ENCODE results near the gene AXIN1.

Gene AXIN1

DNA sequence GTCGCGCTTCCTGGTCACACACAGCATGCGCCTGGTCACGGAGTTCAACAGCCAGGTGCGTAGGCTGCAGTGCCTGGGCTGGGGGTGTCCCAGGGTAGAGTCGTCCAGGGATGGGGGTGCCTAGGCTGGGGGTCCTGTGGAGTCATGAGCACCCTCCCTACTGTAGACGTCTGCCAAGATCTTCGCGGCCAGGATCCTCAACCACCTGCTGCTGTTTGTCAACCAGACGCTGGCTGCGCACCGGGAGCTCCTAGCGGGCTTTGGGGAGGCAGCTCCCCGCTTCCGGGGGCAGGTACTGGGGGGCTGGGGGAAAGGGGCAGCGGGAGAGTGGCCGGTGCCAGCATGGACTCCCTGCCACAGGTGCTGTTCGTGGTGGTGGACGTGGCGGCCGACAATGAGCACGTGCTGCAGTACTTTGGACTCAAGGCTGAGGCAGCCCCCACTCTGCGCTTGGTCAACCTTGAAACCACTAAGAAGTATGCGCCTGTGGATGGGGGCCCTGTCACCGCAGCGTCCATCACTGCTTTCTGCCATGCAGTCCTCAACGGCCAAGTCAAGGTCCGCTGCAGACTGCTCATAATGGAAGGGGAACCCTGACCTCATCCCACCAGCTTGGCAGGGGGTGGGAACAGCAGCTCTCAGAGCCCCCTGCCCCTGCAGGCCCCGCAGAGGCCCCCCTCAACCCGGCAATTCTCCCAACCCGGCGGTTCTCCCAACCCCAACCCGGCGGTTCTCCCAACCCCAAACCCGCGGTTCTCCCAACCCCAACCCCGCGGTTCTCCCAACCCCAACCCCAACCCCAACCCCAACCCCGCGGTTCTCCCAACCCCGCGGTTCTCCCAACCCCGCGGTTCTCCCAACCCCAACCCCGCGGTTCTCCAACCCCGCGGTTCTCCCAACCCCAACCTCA lies 67.1 kb downstream of the AXIN1 start:
- H3K27me3 ChIP-seq (ENCODE audit: insufficient read depth, low read length): peaks cover 15% of the 10 kb centered on the region
- H3K4me1 ChIP-seq (ENCODE audit: insufficient read depth, low read length): no peaks in the 10 kb centered on the region
- no peak overlapping the region for H3K27ac ChIP-seq (ENCODE audit: low read length)
- peaks cover 32% of the 10 kb centered on the region for H3K36me3 ChIP-seq (ENCODE audit: insufficient read depth, low read depth, low read length)
- H3K9ac ChIP-seq (ENCODE audit: low read depth, low read length): no peak overlapping the region
- H3K4me3 ChIP-seq (ENCODE audit: low read length): no peak overlapping the region
- no peaks in the 10 kb centered on the region for H3K9me3 ChIP-seq (ENCODE audit: insufficient read depth, low read depth, low read length)

DNA sequence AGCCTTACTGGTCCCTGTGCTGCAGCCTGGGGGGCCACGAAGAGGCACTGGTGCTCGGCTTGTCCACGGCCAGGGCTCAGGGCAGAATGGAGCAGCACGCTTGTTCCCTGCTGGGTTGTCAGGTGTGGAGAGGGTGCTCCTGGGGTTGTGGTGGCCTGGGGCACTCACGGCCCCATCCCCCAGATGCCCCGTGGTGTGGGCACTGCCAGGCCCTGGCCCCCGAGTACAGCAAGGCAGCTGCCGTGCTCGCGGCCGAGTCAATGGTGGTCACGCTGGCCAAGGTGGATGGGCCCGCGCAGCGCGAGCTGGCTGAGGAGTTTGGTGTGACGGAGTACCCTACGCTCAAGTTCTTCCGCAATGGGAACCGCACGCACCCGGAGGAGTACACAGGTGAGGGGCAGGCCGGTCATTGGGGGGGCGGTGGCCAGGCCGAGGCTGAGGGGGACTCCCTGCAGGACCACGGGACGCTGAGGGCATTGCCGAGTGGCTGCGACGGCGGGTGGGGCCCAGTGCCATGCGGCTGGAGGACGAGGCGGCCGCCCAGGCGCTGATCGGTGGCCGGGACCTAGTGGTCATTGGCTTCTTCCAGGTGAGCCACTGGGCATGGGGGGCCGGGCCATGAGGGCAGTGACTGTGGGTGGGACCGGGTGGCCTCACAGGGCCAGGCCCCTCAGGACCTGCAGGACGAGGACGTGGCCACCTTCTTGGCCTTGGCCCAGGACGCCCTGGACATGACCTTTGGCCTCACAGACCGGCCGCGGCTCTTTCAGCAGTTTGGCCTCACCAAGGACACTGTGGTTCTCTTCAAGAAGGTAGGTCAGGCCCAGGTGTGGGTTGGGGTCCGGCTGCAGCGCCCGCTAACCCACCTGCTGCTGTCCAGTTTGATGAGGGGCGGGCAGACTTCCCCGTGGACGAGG lies 68.1 kb downstream of the AXIN1 start:
- Histone ChIP-seq H3K9me3 (ENCODE audit: insufficient read depth, low read depth, low read length) (no peaks in the 10 kb centered on the region), H3K27me3 (ENCODE audit: insufficient read depth, low read length) (peaks cover 23% of the 10 kb centered on the region), H3K4me3 (ENCODE audit: low read length) (no peak overlapping the region), H3K27ac (ENCODE audit: low read length) (no peak overlapping the region), H3K4me1 (ENCODE audit: insufficient read depth, low read length) (no peaks in the 10 kb centered on the region), H3K36me3 (ENCODE audit: insufficient read depth, low read depth, low read length) (peaks cover 28% of the 10 kb centered on the region), H3K9ac (ENCODE audit: low read depth, low read length) (no peak overlapping the region)

DNA sequence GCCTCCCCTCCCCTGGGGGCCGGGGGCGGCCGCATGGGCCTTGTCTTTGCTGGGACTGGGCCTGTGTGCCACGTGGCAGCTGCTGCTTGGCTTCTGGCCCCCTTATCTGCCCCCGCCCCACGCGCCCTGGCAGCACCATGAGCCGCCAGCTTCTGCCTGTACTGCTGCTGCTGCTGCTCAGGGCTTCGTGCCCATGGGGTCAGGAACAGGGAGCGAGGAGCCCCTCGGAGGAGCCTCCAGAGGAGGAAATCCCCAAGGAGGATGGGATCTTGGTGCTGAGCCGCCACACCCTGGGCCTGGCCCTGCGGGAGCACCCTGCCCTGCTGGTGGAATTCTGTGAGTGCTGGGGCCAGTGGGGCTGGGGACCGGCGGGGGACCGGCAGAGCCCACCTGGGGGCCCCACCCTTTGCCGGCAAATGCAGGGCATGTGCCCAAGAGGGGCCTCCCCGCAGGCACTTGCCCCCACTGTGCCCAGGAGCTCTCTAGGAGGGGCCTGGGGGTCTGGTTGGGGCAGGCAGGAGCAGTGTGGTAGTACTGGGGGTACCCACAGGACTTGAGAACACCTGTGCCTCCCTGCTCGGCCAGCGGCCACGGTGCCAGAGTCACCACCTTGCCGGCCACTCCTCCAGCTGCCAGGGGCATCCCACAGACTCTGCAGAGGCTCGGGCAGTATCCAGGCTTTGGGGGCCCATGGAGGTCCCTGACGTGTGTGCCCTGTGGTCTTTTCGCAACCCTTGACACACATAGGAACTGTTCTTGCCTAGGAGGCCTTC lies 69.3 kb downstream of the AXIN1 start, which contains the start of gene PDIA2:
Gene PDIA2 (plus strand): TSS at position 132 of the 773 bp plus-strand sequence. CDS start 6 bp downstream, at position 138.
- peaks cover 19% of the 10 kb centered on the region for H3K36me3 ChIP-seq (ENCODE audit: insufficient read depth, low read depth, low read length)
- H3K9me3 ChIP-seq (ENCODE audit: insufficient read depth, low read depth, low read length): no peaks in the 10 kb centered on the region
- no peak within 1 kb of the TSS for H3K4me3 ChIP-seq (ENCODE audit: low read length)
- H3K9ac ChIP-seq (ENCODE audit: low read depth, low read length): no peak within 1 kb of the TSS
- H3K27ac ChIP-seq (ENCODE audit: low read length): no peak within 1 kb of the TSS
- peaks cover 35% of the 10 kb centered on the region for H3K27me3 ChIP-seq (ENCODE audit: insufficient read depth, low read length)
- no peaks in the 10 kb centered on the region for H3K4me1 ChIP-seq (ENCODE audit: insufficient read depth, low read length)

DNA sequence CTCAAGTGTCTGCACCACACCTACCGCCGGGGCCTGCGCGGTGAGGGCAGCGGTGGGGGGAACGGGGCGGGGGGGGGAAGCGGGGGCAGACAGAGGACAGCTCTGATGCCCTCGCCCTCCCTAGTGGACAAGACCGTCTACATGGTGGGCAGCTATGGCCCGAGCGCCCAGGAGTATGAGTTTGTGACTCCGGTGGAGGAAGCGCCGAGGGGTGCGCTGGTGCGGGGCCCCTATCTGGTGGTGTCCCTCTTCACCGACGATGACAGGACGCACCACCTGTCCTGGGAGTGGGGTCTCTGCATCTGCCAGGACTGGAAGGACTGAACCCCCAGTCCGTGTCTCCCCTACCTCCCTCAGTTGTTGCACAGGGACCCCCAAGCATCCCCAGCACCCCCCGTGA lies 70.0 kb downstream of the AXIN1 start:
- Histone ChIP-seq H3K9ac (ENCODE audit: low read depth, low read length) (no peak overlapping the region), H3K27me3 (ENCODE audit: insufficient read depth, low read length) (peaks cover 36% of the 10 kb centered on the region), H3K9me3 (ENCODE audit: insufficient read depth, low read depth, low read length) (no peaks in the 10 kb centered on the region), H3K4me1 (ENCODE audit: insufficient read depth, low read length) (no peaks in the 10 kb centered on the region), H3K27ac (ENCODE audit: low read length) (no peak overlapping the region), H3K36me3 (ENCODE audit: insufficient read depth, low read depth, low read length) (peaks cover 11% of the 10 kb centered on the region), H3K4me3 (ENCODE audit: low read length) (no peak overlapping the region)

DNA sequence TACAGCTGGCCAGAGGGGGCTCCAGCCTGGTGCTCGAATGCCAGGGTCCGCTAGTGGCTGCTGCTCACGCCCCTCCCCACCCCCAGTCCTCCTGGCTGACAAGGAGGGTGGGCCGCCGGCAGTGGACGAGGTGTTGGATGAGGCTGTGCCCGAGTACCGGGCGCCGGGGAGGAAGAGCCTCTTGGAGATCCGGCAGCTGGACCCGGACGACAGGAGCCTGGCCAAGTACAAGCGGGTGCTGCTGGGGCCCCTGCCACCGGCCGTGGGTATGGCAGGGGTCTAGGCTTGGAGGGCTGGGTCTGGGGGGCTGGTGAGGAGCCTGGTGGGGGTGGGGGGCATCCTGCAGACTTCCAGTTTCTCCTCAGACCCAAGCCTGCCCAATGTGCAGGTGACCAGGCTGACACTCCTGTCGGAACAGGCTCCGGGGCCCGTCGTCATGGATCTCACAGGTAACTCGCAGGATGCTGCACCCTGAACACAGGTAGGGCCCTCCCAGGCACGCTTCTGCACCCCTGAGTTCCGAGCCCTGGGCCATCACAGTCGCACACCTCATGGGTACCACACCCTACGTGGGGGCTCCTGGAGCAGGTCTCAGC lies 70.8 kb downstream of the AXIN1 start:
- Histone ChIP-seq H3K4me3 (ENCODE audit: low read length) (no peak overlapping the region), H3K27me3 (ENCODE audit: insufficient read depth, low read length) (peaks cover 43% of the 10 kb centered on the region), H3K27ac (ENCODE audit: low read length) (no peak overlapping the region), H3K4me1 (ENCODE audit: insufficient read depth, low read length) (no peaks in the 10 kb centered on the region), H3K9me3 (ENCODE audit: insufficient read depth, low read depth, low read length) (no peaks in the 10 kb centered on the region), H3K9ac (ENCODE audit: low read depth, low read length) (no peak overlapping the region), H3K36me3 (ENCODE audit: insufficient read depth, low read depth, low read length) (0 out of 2 replicates have a peak, but pooled peaks cover 5% of the 10 kb centered on the region)

DNA sequence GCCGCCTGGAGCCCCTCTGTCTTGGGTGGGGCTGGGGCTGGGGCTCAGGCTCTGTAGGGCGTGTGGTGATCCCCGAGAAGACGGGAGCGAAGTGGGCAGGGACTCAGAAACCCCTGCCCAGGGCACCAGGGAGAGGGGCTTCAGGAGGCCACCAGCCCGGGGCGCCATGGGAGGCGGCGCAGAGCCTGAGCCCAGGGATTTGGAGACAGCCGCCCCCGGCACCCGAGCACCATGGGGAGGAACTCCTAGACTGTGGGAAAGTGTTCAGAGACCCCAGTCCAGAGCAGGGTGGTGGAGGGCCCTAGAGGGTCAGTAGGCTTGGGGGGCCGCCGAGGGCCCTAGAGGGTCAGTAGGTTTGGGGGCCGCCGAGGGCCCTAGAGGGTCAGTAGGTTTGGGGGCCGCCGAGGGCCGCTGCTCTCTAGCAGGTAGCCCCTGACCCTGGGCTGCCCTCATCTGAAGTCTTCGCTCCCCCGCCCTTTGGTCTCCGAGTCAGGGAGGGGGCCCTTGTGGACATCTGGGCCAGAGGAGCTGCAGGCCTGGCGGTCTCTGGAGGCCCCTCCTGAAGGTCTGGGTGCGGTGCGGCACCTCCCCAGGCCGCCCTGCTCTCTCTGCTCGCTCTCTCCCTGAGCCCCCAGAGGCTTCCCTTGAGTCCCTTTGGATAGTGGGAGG lies 71.4 kb downstream of the AXIN1 start:
- H3K4me1 ChIP-seq (ENCODE audit: insufficient read depth, low read length): no peaks in the 10 kb centered on the region
- peaks cover 49% of the 10 kb centered on the region for H3K27me3 ChIP-seq (ENCODE audit: insufficient read depth, low read length)
- no peaks in the 10 kb centered on the region for H3K9me3 ChIP-seq (ENCODE audit: insufficient read depth, low read depth, low read length)
- no peaks in the 10 kb centered on the region for H3K36me3 ChIP-seq (ENCODE audit: insufficient read depth, low read depth, low read length)
- H3K9ac ChIP-seq (ENCODE audit: low read depth, low read length): no peak overlapping the region
- H3K4me3 ChIP-seq (ENCODE audit: low read length): peak overlapping the region; percentile 45; the same call in 1 of the 2 replicates
- no peak overlapping the region for H3K27ac ChIP-seq (ENCODE audit: low read length)

DNA sequence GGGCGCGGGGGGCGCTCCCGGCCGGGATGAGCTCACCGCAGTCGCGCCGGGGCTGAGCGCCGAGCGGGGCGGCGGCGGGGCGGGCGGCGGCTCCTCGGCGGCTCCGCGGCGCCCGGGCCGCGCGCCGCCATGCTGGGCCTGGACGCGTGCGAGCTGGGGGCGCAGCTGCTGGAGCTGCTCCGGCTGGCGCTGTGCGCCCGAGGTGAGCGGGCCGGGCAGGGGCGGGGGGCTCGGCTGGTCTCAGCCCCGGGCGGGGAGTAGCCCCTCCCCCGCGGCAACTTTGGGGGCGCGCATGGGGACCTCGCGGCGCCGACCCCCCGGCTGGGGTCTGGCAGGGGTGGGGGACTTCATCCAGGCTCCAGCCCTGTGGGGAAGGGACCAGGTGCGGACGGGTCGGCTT lies 72.0 kb downstream of the AXIN1 start, which contains the start of gene ARHGDIG:
Gene ARHGDIG (plus strand): TSS at position 40 of the 400 bp plus-strand sequence. CDS start 90 bp downstream, at position 130.
- H3K27ac ChIP-seq (ENCODE audit: low read length): no peak within 1 kb of the TSS
- peaks cover 52% of the 10 kb centered on the region for H3K27me3 ChIP-seq (ENCODE audit: insufficient read depth, low read length)
- no peak within 1 kb of the TSS for H3K9ac ChIP-seq (ENCODE audit: low read depth, low read length)
- H3K9me3 ChIP-seq (ENCODE audit: insufficient read depth, low read depth, low read length): no peaks in the 10 kb centered on the region
- peak within 1 kb of the TSS; percentile 45; the same call in 1 of the 2 replicates for H3K4me3 ChIP-seq (ENCODE audit: low read length)
- H3K36me3 ChIP-seq (ENCODE audit: insufficient read depth, low read depth, low read length): no peaks in the 10 kb centered on the region
- H3K4me1 ChIP-seq (ENCODE audit: insufficient read depth, low read length): no peaks in the 10 kb centered on the region

DNA sequence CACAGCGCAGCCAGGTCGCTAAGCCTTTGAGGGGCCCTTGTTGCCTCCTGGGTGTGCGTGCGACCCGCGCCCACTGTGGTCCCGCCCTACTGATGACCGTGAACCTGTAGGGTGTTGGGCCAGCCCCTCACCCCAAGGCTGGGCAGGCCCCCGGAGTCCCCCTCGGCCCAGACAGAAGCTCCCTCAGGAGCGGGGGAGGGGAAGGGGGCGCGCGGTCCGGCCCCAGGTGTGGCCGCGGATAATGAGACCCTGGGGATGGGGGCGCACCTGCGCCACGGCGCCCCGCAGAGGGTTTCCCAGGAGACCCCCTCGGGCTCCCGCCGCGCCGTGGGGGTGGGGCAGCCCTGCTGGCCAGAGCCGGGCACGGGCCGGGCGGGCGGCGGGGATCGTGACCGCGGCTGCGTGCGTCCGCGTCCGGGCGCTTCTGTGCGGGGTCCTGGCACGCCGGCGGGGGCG lies 72.5 kb downstream of the AXIN1 start:
- Histone ChIP-seq H3K4me1 (ENCODE audit: insufficient read depth, low read length) (no peaks in the 10 kb centered on the region), H3K27ac (ENCODE audit: low read length) (no peak overlapping the region), H3K27me3 (ENCODE audit: insufficient read depth, low read length) (peaks cover 56% of the 10 kb centered on the region), H3K36me3 (ENCODE audit: insufficient read depth, low read depth, low read length) (no peaks in the 10 kb centered on the region), H3K9me3 (ENCODE audit: insufficient read depth, low read depth, low read length) (no peaks in the 10 kb centered on the region), H3K4me3 (ENCODE audit: low read length) (peak overlapping the region; percentile 38; the same call in 1 of the 2 replicates), H3K9ac (ENCODE audit: low read depth, low read length) (no peak overlapping the region)

DNA sequence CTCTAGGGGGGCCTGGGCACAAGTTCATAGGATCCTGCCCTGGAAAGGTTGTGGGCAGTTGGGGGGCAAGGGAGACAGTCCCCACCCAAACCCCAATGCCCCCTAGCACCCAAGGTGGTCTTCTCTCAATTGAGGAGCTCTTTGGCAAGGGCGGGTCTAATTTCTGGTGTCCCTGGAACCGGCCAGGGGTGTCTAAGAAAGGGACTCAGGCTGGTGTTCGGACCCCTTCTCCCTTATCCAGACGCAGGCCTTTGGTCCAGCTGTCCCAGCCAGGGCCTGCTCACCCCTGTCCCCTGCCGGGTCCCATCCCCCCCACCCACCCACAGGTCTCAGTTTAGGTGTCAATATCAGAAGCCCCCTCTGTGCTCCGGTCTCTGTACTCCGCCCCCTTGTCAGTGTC lies 73.0 kb downstream of the AXIN1 start:
- Histone ChIP-seq H3K27ac (ENCODE audit: low read length) (no peak overlapping the region), H3K36me3 (ENCODE audit: insufficient read depth, low read depth, low read length) (no peaks in the 10 kb centered on the region), H3K9me3 (ENCODE audit: insufficient read depth, low read depth, low read length) (no peaks in the 10 kb centered on the region), H3K4me1 (ENCODE audit: insufficient read depth, low read length) (no peaks in the 10 kb centered on the region), H3K9ac (ENCODE audit: low read depth, low read length) (no peak overlapping the region), H3K27me3 (ENCODE audit: insufficient read depth, low read length) (peaks cover 61% of the 10 kb centered on the region), H3K4me3 (ENCODE audit: low read length) (no peak overlapping the region)

DNA sequence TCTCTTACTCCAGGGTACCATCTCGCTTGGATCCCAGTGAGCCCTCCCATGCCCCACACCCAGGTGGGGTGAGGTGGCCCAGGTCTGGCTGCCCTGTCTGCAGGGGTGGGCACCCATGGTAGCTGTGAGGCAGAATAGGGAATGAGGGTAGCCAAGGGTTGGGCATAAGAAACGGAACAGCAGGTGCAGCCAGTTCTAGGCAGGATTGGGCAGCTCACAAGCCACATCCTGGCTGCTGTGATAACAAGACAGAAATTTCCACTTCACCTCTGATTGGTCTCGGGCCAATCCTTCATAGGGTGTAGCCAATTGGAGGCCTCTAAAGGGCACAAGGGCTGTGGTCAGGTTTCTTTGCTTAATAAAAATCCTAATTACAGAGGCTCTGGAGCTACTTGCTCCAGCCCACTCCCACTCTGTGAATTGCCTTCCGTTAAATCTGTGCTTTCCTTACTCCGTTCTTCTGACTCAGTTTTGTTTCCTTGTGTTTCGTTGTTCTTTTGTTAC lies 73.6 kb downstream of the AXIN1 start:
- Histone ChIP-seq H3K9ac (ENCODE audit: low read depth, low read length) (no peak overlapping the region), H3K36me3 (ENCODE audit: insufficient read depth, low read depth, low read length) (no peaks in the 10 kb centered on the region), H3K27me3 (ENCODE audit: insufficient read depth, low read length) (peaks cover 67% of the 10 kb centered on the region), H3K27ac (ENCODE audit: low read length) (no peak overlapping the region), H3K9me3 (ENCODE audit: insufficient read depth, low read depth, low read length) (no peaks in the 10 kb centered on the region), H3K4me3 (ENCODE audit: low read length) (no peak overlapping the region), H3K4me1 (ENCODE audit: insufficient read depth, low read length) (no peaks in the 10 kb centered on the region)
